Measurements from ENCODE around the gene INSIG2.

The INSIG2 gene

GRCh38 chr2:118077636-118078247 is 10.5 kb upstream of the INSIG2 start:
- TF ChIP-seq CREB1 (IDR thresholded peaks at IDR 0.05; ENCODE audit: low read depth), result no peak
- TF ChIP-seq TAF1 (IDR thresholded peaks at IDR 0.05; ENCODE audit: low read depth), result no peak
- no peak for TF ChIP-seq FOXM1 (IDR thresholded peaks at IDR 0.05; ENCODE audit: borderline replicate concordance, low read depth)
- no peak for TF ChIP-seq RAD21 (IDR thresholded peaks at IDR 0.05; ENCODE audit: low read depth)
- TF ChIP-seq TCF12 (IDR thresholded peaks at IDR 0.05; ENCODE audit: low read depth), result no peak
- no peak for TF ChIP-seq NFIC (IDR thresholded peaks at IDR 0.05)
- TF ChIP-seq YY1 (IDR thresholded peaks at IDR 0.05; ENCODE audit: low read depth), result no peak
- no peak for TF ChIP-seq TEAD4 (IDR thresholded peaks at IDR 0.05)
- no peak for TF ChIP-seq EP300 (IDR thresholded peaks at IDR 0.05; ENCODE audit: borderline replicate concordance)
- no peak for TF ChIP-seq MAX (IDR thresholded peaks at IDR 0.05)

DNA sequence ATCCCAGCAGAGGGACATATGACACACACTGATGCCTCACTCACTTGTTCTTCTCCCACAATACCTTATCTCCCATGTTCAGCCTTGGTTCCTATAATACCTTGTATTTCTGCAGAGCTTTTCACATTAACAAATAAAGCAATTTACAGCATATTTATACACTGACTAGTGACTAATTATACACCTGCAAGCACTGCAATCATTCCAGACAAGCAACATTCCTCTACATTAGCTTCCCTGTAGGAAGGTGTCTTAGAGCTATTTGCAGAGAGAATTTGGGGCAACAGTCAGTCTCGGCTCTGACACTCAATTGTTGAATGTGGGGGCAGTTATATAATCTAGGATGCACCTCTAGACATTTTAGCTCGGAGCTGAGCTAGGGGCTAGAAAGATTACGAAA is 9.5 kb upstream of the INSIG2 start:
- TF ChIP-seq MAX (IDR thresholded peaks at IDR 0.05) (no peak), CREB1 (IDR thresholded peaks at IDR 0.05; ENCODE audit: low read depth) (no peak), REST (IDR thresholded peaks at IDR 0.05; ENCODE audit: low read depth) (no peak), RAD21 (IDR thresholded peaks at IDR 0.05; ENCODE audit: low read depth) (no peak), TEAD4 (IDR thresholded peaks at IDR 0.05) (no peak), NFIC (IDR thresholded peaks at IDR 0.05) (no peak)
- TF ChIP-seq, protein P1, sequence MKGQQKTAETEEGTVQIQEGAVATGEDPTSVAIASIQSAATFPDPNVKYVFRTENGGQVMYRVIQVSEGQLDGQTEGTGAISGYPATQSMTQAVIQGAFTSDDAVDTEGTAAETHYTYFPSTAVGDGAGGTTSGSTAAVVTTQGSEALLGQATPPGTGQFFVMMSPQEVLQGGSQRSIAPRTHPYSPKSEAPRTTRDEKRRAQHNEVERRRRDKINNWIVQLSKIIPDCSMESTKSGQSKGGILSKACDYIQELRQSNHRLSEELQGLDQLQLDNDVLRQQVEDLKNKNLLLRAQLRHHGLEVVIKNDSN (IDR thresholded peaks at IDR 0.05), result no peak

- TF ChIP-seq YY1 (IDR thresholded peaks at IDR 0.05; ENCODE audit: low read depth), result no peak
- no peak for TF ChIP-seq NFIC (IDR thresholded peaks at IDR 0.05)
Observed at GRCh38 chr2:118084491-118085089, 3.7 kb upstream of the INSIG2 start.

GRCh38 chr2:118085173-118086023 is 2.9 kb upstream of the INSIG2 start:
- TF ChIP-seq TAF1 (IDR thresholded peaks at IDR 0.05; ENCODE audit: low read depth), result no peak
- TF ChIP-seq CREB1 (IDR thresholded peaks at IDR 0.05; ENCODE audit: low read depth), result no peak
- TF ChIP-seq FOXM1 (IDR thresholded peaks at IDR 0.05; ENCODE audit: borderline replicate concordance, low read depth), result no peak
- TF ChIP-seq ZBTB7A (IDR thresholded peaks at IDR 0.05; ENCODE audit: low read depth), result no peak
- no peak for TF ChIP-seq TCF12 (IDR thresholded peaks at IDR 0.05; ENCODE audit: low read depth)
- TF ChIP-seq EP300 (IDR thresholded peaks at IDR 0.05; ENCODE audit: borderline replicate concordance), result no peak
- TF ChIP-seq, protein P1 (IDR thresholded peaks at IDR 0.05), result no peak
- no peak for TF ChIP-seq EGR1 (IDR thresholded peaks at IDR 0.05)

- TF ChIP-seq NFIC (IDR thresholded peaks at IDR 0.05) (no peak), CEBPB (IDR thresholded peaks at IDR 0.05) (no peak), REST (IDR thresholded peaks at IDR 0.05; ENCODE audit: low read depth) (no peak)
- TF ChIP-seq, protein P1 (IDR thresholded peaks at IDR 0.05), result no peak
Observed at GRCh38 chr2:118086024-118086633, 2.1 kb upstream of the INSIG2 start.

Measured in Ishikawa (cell line).